Parathyroid adenoma (tissue), 2 donors: ENCODE measurements around the gene RIC1.

Experiments used
- H2AFZ ChIP-seq: fragments of 300-600 bp; sonication (generic); one replicate; pipeline ENCODE4 v1.7.0; 2017; ENCODE audit warnings: antibody characterized with exemption, mild to moderate bottlenecking
- H3K27ac ChIP-seq: fragments of 300-600 bp; sonication (generic); one replicate; pipeline ENCODE4 v1.7.0; 2017
- H3K27me3 ChIP-seq: fragments of 300-600 bp; sonication (generic); one replicate; pipeline ENCODE4 v1.7.0; 2017; ENCODE audit warnings: low read length; ENCODE audit not compliant: control insufficient read depth, insufficient read depth
- H3K36me3 ChIP-seq: fragments of 300-600 bp; sonication (generic); one replicate; pipeline ENCODE4 v1.7.0; 2017; ENCODE audit warnings: low read length; ENCODE audit not compliant: control insufficient read depth, insufficient read depth
- H3K4me1 ChIP-seq: fragments of 300-600 bp; sonication (generic); one replicate; pipeline ENCODE4 v1.7.0; 2017; ENCODE audit warnings: control low read depth
- H3K4me2 ChIP-seq: fragments of 300-600 bp; sonication (generic); one replicate; pipeline ENCODE4 v1.7.0; 2017; ENCODE audit warnings: low read length
- H3K4me3 ChIP-seq: fragments of 300-600 bp; sonication (generic); one replicate; pipeline ENCODE4 v1.7.0; 2017; ENCODE audit warnings: low read depth, low read length
- H3K79me2 ChIP-seq: fragments of 300-600 bp; sonication (generic); one replicate; pipeline ENCODE4 v1.7.0; 2017; ENCODE audit warnings: control low read depth
- H3K9ac ChIP-seq: fragments of 300-600 bp; sonication (generic); one replicate; pipeline ENCODE4 v1.7.0; 2017; ENCODE audit warnings: mild to moderate bottlenecking
- H3K9me3 ChIP-seq: fragments of 300-600 bp; sonication (generic); one replicate; pipeline ENCODE4 v1.7.0; 2017; ENCODE audit warnings: low read length; ENCODE audit not compliant: control insufficient read depth
- CTCF ChIP-seq: fragments of 300-600 bp; sonication (generic); IDR thresholded peaks from one replicate; pipeline ENCODE4 v1.7.0; 2017; ENCODE audit warnings: antibody characterized with exemption, mild to moderate bottlenecking
- donor health status: primary hyperparathyroidism.

Gene RIC1

GRCh38 chr9:5825223-5825622 lies 196.3 kb downstream of the RIC1 start:
- Histone ChIP-seq H2AFZ (no peak overlapping the region), H3K36me3 (no peaks in the 10 kb centered on the region)
- TF ChIP-seq CTCF = no peak

More at GRCh38 chr9:5825223-5825622, 196.3 kb downstream of the RIC1 start:
- Histone ChIP-seq H3K9me3 (no peaks in the 10 kb centered on the region), H3K27ac (no peak overlapping the region), H3K4me1 (peaks cover 6% of the 10 kb centered on the region), H3K4me2 (no peak overlapping the region), H3K4me3 (no peak overlapping the region), H3K27me3 (no peaks in the 10 kb centered on the region), H3K9ac (no peak overlapping the region), H3K79me2 (peaks cover 3% of the 10 kb centered on the region)
